Measurements from ENCODE around the gene IL13RA1. TPM values are rescaled to one million over a fixed set of nuclear protein-coding genes. Genes with fewer than 3 reads are reported as not detected.

Gene IL13RA1
- total RNA-seq, 1 donor from 2014 or later: 3.2 TPM

- no peak for DNase-seq (ENCODE audit: low spot score)
- H3K79me2 ChIP-seq (ENCODE audit: low read depth): no peaks in the 10 kb centered on the region
- Mint-ChIP-seq H3K27me3 (ENCODE audit: insufficient read depth, low read depth) (no peaks in the 10 kb centered on the region), H3K27ac (no peak overlapping the region), H3K4me3 (no peak overlapping the region), H3K4me1 (no peaks in the 10 kb centered on the region), H3K9me3 (peaks cover 23% of the 10 kb centered on the region), H3K36me3 (peaks cover 6% of the 10 kb centered on the region)
- no peak overlapping the region for H3K9ac ChIP-seq
- H4K20me1 ChIP-seq (ENCODE audit: low read depth): no peaks in the 10 kb centered on the region
- peaks cover 3% of the 10 kb centered on the region for H3K9me3 ChIP-seq (ENCODE audit: low read depth)
- H3K4me3 ChIP-seq: no peak overlapping the region
- H3F3A ChIP-seq (ENCODE audit: low read depth): no peaks in the 10 kb centered on the region
- TF ChIP-seq EZH2 (IDR thresholded peaks at IDR 0.05) (no peak), CTCF (IDR thresholded peaks at IDR 0.05) (no peak)
- H2AFZ ChIP-seq (replicated peaks): no peak overlapping the region
- no peak overlapping the region for H3K4me2 ChIP-seq
- H3K36me3 ChIP-seq: no peaks in the 10 kb centered on the region
- H3K27ac ChIP-seq: no peak overlapping the region
- H3K27me3 ChIP-seq: no peaks in the 10 kb centered on the region
- H3K4me1 ChIP-seq: no peaks in the 10 kb centered on the region
Measured at GRCh38 chrX:118739577-118739976, 12.2 kb downstream of the IL13RA1 start.

- no peaks in the 10 kb centered on the region for H3K9me3 ChIP-seq (ENCODE audit: low read depth)
- H3K4me3 Mint-ChIP-seq: no peak overlapping the region
Measured at GRCh38 chrX:118740276-118740889, 13.0 kb downstream of the IL13RA1 start.

GRCh38 chrX:118742176-118742575 lies 14.8 kb downstream of the IL13RA1 start:
- no peaks in the 10 kb centered on the region for H3K4me1 Mint-ChIP-seq
- DNase-seq (ENCODE audit: low spot score): no peak
- H3K27me3 Mint-ChIP-seq (ENCODE audit: insufficient read depth, low read depth): no peaks in the 10 kb centered on the region
- H3K27ac ChIP-seq: no peak overlapping the region
- no peaks in the 10 kb centered on the region for H3K9me3 ChIP-seq (ENCODE audit: low read depth)
- no peaks in the 10 kb centered on the region for H3K36me3 Mint-ChIP-seq
- H3K9me3 Mint-ChIP-seq: peaks cover 7% of the 10 kb centered on the region
- H3K79me2 ChIP-seq (ENCODE audit: low read depth): no peaks in the 10 kb centered on the region
- no peak overlapping the region for H3K9ac ChIP-seq
- H3K27ac Mint-ChIP-seq: no peak overlapping the region
- H3K4me1 ChIP-seq: no peaks in the 10 kb centered on the region
- no peaks in the 10 kb centered on the region for H3K27me3 ChIP-seq
- no peak overlapping the region for H3K4me3 Mint-ChIP-seq
- H3K36me3 ChIP-seq: no peaks in the 10 kb centered on the region
- H4K20me1 ChIP-seq (ENCODE audit: low read depth): no peaks in the 10 kb centered on the region
- H3K4me2 ChIP-seq: no peak overlapping the region
- H3F3A ChIP-seq (ENCODE audit: low read depth): no peaks in the 10 kb centered on the region
- no peak for TF ChIP-seq CTCF (IDR thresholded peaks at IDR 0.05)
- TF ChIP-seq EZH2 (IDR thresholded peaks at IDR 0.05): no peak
- TF ChIP-seq EZH2phosphoT487 (IDR thresholded peaks at IDR 0.05): no peak
- H2AFZ ChIP-seq (replicated peaks): no peak overlapping the region
- no peak overlapping the region for H3K4me3 ChIP-seq

More at GRCh38 chrX:118740276-118740889, 13.0 kb downstream of the IL13RA1 start:
- no peaks in the 10 kb centered on the region for H3K27me3 ChIP-seq
- DNase-seq (ENCODE audit: low spot score): no peak
- Mint-ChIP-seq H3K4me1 (no peaks in the 10 kb centered on the region), H3K27me3 (ENCODE audit: insufficient read depth, low read depth) (no peaks in the 10 kb centered on the region), H3K27ac (no peak overlapping the region), H3K36me3 (peaks cover 6% of the 10 kb centered on the region), H3K9me3 (peaks cover 18% of the 10 kb centered on the region)
- no peak for TF ChIP-seq EZH2phosphoT487 (IDR thresholded peaks at IDR 0.05)
- no peak for TF ChIP-seq EZH2 (IDR thresholded peaks at IDR 0.05)
- TF ChIP-seq CTCF (IDR thresholded peaks at IDR 0.05): no peak
- H3K36me3 ChIP-seq: no peaks in the 10 kb centered on the region
- no peaks in the 10 kb centered on the region for H3F3A ChIP-seq (ENCODE audit: low read depth)
- no peak overlapping the region for H2AFZ ChIP-seq (replicated peaks)
- H3K4me2 ChIP-seq: no peak overlapping the region
- no peaks in the 10 kb centered on the region for H4K20me1 ChIP-seq (ENCODE audit: low read depth)
- H3K79me2 ChIP-seq (ENCODE audit: low read depth): no peaks in the 10 kb centered on the region
- no peak overlapping the region for H3K4me3 ChIP-seq
- no peaks in the 10 kb centered on the region for H3K4me1 ChIP-seq
- no peak overlapping the region for H3K27ac ChIP-seq
- no peak overlapping the region for H3K9ac ChIP-seq
